HG03280 (cell line): ENCODE results near the gene CYTL1.
"Not testable (repeated sequence)": the region's sequence is repeated elsewhere in the genome, so short reads cannot be mapped to it uniquely, and the experiment has no call there.

Experiments
- ATAC-seq: cut with Tn5 transposase; IDR thresholded peaks from one replicate; pipeline ENCODE4 v1.9.1; 2021; ENCODE audit warnings: mild to moderate bottlenecking, moderate library complexity; ENCODE audit not compliant: unreplicated experiment

Gene CYTL1, protein sequence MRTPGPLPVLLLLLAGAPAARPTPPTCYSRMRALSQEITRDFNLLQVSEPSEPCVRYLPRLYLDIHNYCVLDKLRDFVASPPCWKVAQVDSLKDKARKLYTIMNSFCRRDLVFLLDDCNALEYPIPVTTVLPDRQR

DNA sequence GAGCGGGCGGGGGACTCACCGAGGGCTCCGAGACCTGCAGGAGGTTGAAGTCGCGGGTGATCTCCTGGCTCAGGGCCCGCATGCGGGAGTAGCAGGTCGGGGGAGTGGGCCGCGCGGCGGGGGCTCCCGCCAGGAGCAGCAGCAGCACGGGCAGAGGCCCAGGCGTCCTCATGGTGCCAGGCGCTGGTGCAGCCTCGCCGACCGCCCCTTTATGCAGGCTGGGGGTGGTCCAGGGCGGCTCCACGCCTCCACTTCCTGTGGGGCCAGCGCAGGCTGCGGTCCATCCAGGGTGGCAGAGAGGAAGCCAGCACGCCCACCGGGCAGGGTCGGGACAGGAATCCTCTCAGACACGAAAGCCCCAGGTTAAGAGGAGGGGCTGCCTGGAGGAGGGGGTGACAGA lies at the start of gene CYTL1:
Gene CYTL1 (minus strand): TSS at position 185 of the 400 bp plus-strand sequence. CDS start 13 bp downstream, at position 172.
- ATAC-seq, result no peak

DNA sequence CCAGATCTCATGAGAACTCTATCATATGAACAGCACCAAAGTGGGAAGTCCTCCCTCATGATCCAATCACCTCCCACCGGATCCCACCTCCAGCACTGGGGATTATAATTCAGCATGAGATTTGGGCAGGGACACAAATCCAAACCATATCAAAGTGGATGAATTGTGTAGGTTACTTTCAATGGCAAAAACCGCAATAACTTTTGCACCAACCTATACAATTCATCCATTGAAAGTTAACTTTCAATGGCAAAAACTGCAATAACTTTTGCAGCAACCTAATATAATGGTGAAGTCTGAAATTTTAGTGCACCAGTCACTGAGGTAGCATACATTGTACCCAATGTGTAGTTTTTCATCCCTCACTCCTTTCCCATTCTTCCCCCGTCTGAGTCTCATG lies 48.6 kb upstream of the CYTL1 start:
- ATAC-seq, result no peak

DNA sequence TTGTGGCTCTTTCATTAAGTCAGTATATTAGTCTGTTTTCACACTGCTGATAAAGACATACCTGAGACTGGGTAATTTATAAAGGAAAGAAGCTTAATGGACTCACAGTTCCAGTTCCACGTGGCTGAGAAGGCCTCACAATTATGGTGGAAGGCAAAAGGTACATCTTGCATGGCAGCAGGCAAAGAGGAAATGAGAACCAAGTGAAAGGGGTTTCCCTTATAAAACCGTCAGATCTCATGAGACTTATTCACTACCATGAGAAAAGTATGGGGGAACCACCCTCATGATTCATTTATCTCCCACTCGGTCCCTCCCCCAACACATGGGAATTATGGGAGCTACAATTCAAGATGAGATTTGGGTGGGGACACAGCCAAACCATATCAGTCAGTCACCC lies 47.7 kb upstream of the CYTL1 start:
- ATAC-seq, result not testable (repeated sequence)

DNA sequence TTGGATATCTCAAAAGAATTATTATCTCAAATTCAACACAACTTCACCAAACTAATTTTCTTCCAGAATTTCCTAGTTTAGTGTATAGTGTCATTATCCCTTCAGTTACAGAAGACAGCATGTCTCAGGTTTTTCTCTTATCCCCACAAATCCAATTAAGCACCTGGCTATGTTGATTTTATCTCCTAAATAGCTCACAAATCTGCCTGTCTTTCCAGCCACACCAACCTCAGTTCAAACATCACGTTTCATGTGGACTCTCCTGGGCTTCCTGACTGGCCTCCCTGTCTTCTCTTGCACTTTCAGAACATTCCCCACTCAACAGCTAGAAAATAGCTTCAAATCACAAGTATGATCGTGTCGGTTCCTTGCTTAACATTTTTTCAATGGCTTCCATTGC lies 46.8 kb upstream of the CYTL1 start:
- no peak for ATAC-seq

DNA sequence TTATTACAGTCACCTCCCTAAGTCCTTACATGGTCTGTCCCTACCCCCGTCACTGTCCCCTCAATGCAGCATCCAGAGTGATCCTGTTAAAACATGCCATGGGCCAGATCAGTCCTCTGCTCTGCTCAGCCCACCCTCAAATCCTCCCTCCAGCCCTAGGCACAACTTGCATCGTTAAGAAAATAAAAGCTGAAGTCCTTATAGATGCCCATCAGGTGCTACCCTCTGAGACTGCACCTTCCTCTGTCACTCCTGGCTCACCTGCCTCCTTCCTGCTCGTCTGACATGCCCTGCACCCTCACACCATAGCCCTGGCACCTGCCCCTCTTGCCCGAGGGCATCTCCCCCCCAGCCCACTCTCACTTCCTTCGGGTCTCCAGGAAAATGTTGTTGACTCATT lies 36.2 kb upstream of the CYTL1 start:
- ATAC-seq, result no peak

DNA sequence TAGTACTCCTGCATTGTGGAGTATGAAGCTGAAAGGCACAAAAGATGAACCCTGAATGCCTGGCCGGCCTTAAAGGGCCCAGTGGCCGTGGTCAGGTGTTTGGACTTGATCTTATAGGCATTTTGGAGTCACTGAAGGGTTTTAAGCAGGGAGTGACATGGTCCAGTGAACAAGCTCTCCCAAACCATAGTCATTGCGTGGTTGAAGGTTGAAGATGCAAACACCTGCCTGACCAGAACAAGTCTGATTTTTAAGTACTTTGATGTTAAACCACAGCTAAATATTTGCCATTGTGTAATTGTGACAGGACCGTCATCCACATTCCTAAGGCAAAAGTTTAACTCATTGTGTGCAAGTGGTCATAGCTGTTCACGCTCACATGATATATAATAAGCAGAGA lies 35.3 kb upstream of the CYTL1 start:
- no peak for ATAC-seq

DNA sequence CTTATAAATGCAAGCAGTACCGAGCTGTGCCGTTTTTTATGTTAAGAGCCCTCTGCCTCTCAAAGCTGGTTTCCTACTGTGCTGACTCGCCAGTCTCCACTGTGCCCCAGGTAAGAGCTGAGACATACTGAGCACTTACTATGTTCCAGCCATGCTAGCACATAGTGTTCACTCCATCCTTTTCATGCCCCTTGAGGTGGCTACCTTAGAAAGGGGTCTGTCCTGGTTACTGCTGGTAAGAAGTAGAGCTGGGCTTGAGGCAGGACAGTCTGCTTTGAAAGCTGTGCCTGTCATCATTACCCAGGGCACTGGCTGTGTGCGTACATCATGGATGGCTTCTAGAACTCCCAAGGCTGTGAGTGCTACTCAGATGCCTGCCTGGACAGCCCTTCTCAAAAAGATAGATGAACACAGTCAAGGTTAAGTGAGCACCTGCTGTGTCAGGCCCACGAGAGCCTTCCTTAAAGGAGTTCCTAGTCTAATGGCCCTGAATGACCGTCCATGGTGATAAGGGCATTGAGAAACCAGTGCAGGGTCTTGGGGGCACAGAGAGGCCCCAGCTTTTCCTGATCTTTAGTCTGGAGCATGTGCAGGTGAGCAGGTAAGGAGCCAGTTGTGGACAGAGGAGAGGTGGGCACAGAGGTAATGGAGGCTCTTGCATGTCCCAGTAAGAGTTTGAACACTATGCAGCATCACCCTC lies 33.6 kb upstream of the CYTL1 start:
- no peak for ATAC-seq

DNA sequence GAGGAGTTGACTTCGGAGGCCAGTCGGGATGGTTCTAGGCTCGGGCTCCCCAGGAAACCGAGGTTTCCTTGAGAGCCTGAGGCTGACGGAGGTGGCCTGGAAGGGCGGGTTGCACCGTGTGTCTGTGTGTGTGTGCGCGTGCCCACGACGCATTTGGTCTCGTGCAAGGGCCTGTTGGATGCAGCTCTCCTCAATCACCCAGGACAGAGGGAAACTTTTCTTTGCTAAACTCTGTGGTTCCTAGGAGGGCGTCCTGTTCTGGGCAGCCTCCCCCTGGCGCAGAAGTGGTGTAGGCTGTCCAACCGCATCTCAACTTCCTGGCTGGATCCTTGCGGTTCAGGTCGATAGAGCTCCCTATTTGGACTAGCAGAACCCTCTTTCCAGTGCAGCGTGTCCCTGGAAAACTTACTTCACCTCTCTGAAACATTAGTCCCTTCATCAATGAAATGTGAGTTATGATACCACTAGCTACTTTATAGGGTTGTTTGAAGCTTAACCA lies 33.0 kb upstream of the CYTL1 start:
- no peak for ATAC-seq

DNA sequence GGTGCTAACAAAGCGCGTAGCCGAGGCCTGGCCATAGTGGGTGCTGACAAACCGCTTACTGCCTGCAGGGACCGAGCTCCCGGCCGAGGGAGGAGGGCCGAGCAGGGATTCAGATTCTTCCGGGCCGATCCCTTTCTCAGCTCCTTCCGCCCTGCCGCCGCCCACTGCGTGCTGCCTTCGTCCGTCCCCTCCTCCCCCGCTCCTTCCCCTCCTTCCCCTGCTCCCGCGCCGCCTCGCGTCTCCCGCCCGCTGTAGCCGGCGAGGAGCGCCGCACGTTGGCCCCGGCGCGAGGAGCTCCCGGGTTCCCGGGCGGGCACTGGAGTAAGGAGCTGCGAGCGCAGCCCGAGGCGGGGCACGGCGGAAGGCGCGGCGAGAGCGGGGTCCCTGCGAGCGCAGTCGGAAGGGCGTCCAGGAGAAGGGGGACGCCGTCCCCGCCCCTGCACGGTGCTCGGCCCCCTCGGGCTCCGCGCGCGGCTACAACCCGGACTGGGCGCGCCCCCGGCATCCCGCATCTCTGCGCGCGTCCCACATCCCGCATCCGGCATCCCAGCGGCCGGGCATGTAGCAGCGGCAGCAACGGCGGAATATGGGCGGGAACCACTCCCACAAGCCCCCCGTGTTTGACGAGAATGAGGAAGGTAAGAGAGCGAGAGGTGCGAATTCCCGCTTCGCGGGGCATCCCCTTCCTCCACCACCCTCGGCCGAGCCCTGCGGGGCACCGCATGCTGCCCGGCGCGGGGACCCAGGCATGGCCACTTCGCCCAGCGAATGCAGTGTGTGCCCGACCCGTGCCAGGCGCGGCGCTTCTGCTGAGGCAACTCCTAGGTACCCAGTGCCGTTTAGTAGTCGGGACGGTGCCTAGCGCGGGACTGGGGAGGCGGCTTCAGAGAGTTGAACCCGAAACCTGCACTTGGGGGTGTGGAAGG lies 32.3 kb upstream of the CYTL1 start, which contains the start of gene STK32B:
Gene STK32B (plus strand): TSS at position 203 of the 926 bp plus-strand sequence.
- ATAC-seq, result no peak

DNA sequence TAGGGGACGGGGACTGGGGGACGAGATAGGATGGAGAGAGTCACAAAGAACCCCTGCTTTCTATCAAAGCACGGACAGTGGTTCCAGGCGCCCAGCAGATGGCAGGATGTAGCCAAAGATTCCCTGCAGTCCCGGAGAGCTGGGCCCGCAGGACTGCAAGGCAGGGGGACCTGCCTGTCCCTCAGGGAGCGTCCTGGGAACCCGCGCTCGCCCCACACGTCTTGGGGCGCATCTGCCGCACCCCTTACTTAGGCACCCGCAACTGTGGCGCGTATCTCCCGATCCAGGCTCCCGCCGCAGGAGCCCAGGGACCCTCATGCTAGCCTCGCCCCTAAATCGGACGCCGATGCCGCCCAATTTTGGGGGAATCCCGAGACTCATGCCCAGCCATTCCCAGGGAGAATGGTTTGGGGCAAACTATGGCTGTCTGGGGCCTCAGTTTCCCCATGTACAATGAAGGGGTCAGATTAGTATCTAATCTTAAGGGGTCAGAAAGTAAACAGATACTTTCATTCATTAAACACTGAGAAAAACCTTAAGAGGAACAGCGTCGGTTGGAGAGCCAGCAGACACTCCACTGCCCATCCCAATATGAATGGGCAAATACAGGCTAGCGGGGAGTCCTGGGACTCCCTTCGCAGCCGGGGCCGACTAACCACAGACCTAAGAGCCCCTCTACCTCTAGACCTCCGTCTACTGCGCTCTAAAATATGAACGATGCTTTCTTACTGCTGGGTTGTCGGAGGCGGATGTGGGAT lies 31.4 kb upstream of the CYTL1 start:
- no peak for ATAC-seq

DNA sequence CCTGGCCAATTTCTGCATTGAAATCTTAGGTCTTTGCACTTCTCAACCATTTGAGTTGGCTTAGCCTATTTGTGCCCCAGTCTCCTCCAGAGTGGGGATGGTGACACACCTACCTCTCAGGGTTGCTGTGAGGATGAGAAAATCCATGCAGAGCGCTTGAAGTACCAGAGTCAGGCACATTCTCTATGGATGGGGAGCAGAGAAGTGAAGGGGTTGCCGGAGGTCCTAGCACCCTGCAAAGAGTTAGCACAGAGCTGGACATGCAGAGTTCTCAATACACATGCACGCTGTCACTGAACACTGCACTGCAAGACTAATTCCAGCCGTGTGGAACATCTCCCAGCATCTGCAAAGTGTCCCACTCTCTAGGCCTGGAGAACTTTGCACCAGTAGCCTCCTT lies 29.5 kb upstream of the CYTL1 start:
- ATAC-seq, result no peak

DNA sequence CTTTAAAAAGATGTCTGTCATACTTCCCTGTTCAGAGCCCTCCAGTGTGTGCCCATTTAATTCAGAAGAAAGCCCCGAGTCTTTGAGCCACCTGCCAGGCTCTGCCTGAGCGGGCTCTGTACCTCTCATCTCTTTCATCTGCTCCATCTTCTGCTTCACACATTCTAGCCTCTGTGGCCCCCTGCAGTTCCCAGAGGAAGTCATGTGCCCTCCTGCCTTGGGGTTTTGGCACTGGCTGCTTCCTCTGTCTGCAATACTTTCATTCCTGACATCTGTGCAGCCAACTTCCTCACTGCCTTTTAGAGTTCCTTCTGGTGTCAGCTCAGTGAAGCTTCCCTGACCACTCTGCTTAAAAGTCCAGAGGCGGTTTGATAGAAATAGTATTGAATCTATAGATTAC lies 25.8 kb upstream of the CYTL1 start:
- ATAC-seq, result no peak

DNA sequence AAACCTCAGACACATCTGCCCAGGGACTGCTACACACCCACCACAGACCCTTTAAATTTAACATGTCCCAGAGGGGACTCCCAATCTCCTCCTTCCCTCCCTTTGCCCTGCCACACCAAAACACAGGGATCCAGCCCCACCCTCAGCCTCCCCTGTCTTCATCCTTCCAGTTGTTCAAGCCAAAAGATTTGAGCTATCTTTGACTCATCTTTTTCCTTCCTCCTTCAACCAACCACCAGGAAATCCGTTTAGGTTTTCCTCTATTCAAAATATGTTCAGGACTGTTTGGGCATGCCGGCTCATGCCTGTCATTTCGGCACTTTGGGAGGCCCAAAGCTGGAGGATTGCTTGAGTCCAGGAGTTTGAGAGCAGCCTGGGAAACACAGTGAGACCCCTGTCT lies 25.1 kb upstream of the CYTL1 start:
- no peak for ATAC-seq

DNA sequence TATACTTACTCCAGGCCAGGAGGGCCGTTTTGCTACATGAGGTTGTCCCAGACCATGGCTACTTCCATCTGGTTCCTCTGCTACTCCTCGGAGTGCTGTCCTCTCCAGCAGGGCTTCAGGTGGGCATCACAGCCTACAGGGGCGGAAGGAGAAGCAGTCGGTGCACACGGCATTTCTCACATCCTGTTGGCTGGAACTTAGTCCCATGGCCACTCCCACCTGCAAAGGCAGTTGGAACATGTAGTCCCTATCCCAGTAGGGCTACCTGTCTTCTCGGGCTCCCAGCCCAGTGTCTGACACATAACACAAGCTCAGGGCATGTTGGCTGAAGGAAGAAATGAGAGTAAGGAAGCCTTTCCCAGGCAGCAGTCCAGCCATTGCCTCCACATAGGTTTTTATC lies 24.3 kb upstream of the CYTL1 start:
- no peak for ATAC-seq

DNA sequence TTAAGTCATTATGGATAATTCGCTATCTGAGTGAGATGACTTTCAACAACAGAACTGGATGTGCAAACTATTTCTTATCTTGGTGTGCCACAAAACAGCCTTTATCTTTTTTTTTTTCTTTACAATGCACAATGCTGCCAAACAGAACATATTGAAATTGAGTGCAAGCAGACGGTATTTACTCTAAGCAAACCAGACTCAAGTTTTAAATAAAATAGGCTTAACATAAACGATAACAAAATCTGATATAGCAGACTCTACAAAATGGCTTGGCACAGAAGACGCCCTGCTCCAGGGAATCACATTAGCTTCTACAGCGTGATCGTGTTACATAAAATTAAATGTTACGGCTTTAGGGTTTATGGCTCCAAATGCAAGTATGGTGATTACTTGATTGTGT lies 22.4 kb upstream of the CYTL1 start:
- no peak for ATAC-seq

DNA sequence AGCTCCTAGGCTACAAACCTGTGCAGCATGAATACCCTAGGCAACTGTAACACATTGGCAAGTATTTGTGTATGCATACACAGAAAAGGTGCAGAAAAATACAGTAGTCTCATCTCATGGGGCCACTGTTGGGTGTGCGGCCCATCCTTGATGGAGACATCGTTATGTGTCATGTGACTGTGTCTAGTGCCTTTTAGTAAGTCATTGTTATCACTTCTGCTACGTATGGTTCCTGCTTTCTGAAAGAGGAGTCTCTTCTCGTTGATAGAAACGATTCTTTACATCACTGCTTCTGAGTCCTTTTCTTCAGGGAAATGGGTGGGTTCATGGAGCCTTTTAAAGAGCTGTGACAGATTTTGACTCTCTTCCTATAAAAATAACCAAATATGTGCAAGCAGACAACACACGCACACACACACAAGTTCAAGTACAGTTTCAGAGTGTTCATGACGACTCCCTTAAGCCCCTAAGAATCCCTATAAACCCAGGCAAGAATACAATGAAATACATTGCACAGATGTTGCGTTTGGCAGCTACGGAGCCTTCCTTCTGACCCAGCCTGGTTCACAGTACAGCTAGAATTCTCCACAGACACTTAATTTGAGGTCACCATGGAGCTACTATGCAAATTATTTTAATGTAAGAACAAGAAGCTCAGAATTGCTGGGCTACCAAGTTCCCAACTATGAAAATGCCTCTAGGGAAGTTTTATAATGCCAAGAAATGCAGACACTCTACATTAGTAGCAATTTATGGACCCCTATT lies 21.8 kb upstream of the CYTL1 start:
- no peak for ATAC-seq

DNA sequence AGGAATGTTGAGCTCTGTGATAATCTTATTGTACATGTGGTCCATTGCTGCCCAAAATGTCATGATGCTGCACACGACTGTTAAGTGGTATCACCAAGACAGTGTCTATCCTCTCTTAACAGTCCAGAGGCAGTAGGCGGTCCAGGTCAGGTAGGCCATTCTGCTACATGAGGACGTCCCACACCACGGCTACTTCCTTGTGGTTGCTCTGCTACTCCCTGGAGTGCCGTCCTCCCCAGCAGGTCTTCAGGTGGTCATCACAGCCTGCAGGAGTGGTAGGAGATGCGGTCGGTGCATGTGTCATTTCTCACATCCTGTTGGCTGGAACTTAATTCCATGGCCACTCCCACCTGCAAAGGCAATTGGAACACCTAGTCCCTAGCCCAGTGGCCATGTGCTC lies 20.5 kb upstream of the CYTL1 start:
- no peak for ATAC-seq

DNA sequence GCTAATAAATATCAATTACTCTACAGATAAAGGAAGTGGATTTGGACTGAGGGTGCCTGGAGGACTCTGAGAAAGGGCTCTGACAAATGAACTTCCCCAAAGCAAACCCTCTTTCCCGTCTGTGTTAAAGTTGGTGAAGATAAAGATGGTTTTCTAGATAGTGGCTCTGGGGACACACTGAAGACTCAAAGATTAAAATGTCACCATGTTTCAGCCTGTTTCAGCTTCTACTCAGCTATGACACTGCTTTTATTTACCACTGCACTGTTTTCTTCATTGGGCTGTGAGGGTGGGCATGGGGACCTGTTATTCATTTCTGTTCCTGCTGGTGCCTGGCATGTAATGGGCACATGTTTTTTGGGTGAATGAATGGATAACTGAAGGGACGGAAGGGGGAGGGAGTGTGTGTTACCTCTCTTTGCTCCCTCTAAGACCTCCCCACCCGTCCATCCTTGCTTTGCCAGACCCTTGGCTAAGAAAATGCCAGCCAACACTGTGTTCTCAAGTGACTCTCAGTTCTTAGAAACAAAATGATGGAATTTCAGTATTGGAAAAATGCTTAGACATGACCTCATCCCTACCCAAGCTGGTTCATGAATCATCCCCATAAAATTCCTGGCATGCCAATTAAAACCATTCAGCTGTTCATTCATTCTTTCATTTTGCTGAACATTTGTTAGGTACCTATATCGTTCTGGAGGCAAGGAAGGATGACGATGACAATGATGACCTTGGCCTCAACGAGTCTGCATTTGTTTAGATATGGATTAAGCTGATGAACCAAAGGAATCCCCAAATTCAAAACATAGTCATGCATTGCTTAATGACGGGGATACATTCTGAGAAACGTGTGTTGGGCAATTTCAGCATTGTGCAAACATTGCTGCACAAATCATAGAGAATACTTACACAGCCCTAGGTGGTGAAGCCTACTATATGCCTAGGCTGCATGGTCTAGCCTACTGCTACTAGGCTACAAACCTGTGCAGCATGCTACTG lies 18.6 kb upstream of the CYTL1 start:
- ATAC-seq, result no peak

DNA sequence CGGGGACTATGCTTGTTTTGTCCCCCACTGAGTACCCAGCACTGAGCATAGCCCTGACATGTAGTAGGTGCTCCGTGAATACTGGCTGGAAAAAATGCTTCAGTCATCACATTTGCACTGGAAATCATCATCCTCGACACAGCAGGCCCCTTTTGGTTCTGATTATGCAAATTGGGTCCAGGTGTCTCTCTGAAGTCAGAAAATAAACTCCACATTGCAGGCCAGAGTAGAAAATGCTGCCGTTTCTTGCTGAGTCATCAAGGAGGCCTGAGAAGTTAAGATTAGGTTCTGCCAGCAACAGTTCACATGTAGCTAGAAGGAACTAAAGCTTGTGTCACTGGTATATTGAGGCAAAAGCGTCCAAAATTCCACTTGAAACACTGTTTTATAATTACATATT lies 17.0 kb upstream of the CYTL1 start:
- no peak for ATAC-seq
